CD4-positive, alpha-beta T cell treated with Interleukin-15 for 4 hours (primary cell): ENCODE measurements around the gene DESI2.

Experiments
- DNase-seq: peaks from one replicate; pipeline ENCODE4 v3.0.0-alpha.2; 2020; ENCODE audit warnings: low spot score

Gene DESI2

DNA sequence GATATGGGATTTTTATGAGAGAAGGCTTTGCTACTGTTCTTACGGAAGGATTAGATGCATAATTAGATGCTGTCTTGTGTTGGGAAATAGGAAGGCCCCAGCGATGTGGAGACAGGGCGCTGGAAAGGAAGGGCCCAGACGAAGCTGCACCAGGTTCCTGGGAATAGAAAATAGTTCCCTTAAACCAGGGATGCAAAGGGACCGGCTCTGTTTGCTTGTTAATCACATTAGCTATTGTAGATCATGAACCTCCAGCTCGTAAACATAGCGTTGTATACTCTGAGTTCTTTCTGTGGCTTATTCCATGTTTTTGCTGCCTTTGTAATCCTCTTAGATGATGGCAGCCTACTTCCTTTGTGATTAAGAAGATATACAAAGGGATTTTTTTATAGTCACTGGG lies 102.7 kb downstream of the DESI2 start:
- no peak for DNase-seq

DNA sequence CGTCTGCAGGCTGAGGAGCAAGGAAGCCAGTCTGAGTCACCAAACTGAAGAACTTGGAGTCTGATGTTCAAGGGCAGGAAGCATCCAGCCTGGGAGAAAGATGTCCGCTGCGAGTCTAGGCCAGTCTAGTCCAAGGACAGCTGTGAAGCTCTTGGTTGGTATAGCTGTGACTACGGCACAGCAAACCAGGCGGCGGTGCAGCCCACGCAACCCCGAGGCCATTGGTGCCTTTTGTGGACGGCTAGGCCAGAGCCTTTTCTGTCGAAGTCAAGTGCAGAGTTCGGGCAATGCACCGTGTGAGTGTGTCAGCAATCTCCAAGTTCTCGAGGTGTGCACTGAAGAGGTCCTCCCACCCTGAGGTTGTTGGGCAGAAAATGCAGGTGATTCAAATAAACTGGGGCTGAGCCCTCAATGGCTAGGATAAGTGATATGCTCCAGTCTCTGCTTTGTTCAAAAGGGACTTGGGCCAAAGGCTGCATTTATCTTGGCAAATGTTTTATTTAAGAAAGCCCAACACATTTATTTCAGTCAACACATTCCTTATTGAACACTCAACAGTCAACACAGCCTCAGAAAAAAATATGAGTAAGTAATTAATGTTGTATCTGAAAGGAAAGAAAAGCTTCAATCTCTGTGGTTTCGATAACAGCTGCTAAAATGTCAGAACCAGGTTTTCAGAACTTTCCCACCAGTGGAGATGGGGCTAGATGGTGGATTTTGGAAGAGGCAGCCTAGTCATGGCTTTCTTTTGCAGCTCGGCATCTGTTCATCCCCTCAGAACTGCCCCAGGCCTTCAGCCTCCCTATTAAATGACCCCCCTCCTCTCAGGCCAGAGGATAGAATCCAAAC lies 104.4 kb downstream of the DESI2 start:
- no peak for DNase-seq
